ENCODE results near the gene FHDC1.

- TF ChIP-seq, protein P1, sequence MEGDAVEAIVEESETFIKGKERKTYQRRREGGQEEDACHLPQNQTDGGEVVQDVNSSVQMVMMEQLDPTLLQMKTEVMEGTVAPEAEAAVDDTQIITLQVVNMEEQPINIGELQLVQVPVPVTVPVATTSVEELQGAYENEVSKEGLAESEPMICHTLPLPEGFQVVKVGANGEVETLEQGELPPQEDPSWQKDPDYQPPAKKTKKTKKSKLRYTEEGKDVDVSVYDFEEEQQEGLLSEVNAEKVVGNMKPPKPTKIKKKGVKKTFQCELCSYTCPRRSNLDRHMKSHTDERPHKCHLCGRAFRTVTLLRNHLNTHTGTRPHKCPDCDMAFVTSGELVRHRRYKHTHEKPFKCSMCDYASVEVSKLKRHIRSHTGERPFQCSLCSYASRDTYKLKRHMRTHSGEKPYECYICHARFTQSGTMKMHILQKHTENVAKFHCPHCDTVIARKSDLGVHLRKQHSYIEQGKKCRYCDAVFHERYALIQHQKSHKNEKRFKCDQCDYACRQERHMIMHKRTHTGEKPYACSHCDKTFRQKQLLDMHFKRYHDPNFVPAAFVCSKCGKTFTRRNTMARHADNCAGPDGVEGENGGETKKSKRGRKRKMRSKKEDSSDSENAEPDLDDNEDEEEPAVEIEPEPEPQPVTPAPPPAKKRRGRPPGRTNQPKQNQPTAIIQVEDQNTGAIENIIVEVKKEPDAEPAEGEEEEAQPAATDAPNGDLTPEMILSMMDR (IDR thresholded peaks at IDR 0.05), result no peak
- TF ChIP-seq NR3C1 (CRISPR knock-in tag; conservative IDR thresholded peaks at IDR 0.05; ENCODE audit: low read depth) (no peak), E2F5 (CRISPR knock-in tag; IDR thresholded peaks at IDR 0.05) (no peak), IRF2 (CRISPR knock-in tag; IDR thresholded peaks at IDR 0.05; ENCODE audit: borderline replicate concordance, low read depth) (no peak), CBFB (CRISPR knock-in tag; IDR thresholded peaks at IDR 0.05; ENCODE audit: low read depth) (no peak), RELA (CRISPR knock-in tag; IDR thresholded peaks at IDR 0.05; ENCODE audit: borderline replicate concordance) (no peak), ZNF232 (CRISPR knock-in tag; IDR thresholded peaks at IDR 0.05) (no peak), JUN (CRISPR knock-in tag; IDR thresholded peaks at IDR 0.05) (no peak), FOXK1 (CRISPR knock-in tag; IDR thresholded peaks at IDR 0.05) (no peak), FOXP4 (CRISPR knock-in tag; IDR thresholded peaks at IDR 0.05) (no peak), ETV6 (CRISPR knock-in tag; IDR thresholded peaks at IDR 0.05) (no peak)
Measured at GRCh38 chr4:152945639-152946038, 9.5 kb downstream of the FHDC1 start.

All from WTC11 (cell line).